H1 (cell line): Measurements from ENCODE around the gene AAK1.

Source experiments
- CREB1 ChIP-seq: IDR thresholded peaks from 2 replicates; pipeline ENCODE4 v1.6.1; 2012; ENCODE audit warnings: inconsistent platforms
- EGR1 ChIP-seq: IDR thresholded peaks from 2 replicates; pipeline ENCODE4 v1.6.1; 2011; ENCODE audit warnings: low read depth, low read length, borderline replicate concordance
- MAX ChIP-seq: IDR thresholded peaks from 2 replicates; pipeline ENCODE4 v1.6.1; 2012; ENCODE audit warnings: inconsistent platforms
- POLR2AphosphoS5 ChIP-seq: IDR thresholded peaks from 2 replicates; pipeline ENCODE4 v1.6.1; 2011; ENCODE audit warnings: low read depth, low read length
- RAD21 ChIP-seq, 2 experiments: IDR thresholded peaks in 1 of 2; conservative IDR thresholded peaks in 1 of 2; 2 replicates each; pipeline ENCODE4 v1.6.1; 2011; ENCODE audit warnings: low read depth in 2 of 2, low read length in 2 of 2, improper control_type of control experiment in 1 of 2, inconsistent platforms in 1 of 2, mild to moderate bottlenecking in 1 of 2, moderate library complexity in 1 of 2
- SUZ12 ChIP-seq: fragments of 200-600 bp; sonication (generic); IDR thresholded peaks from 2 replicates; pipeline ENCODE4 v1.6.1; 2012; ENCODE audit warnings: mild to moderate bottlenecking, inconsistent platforms, low read length, moderate library complexity, mixed read lengths
- TAF1 ChIP-seq: IDR thresholded peaks from 2 replicates; pipeline ENCODE4 v1.6.1; 2011; ENCODE audit warnings: mild to moderate bottlenecking, low read depth, low read length
- ZNF274 ChIP-seq: IDR thresholded peaks from 2 replicates; pipeline ENCODE4 v1.7.0; 2012; ENCODE audit warnings: low read length, borderline replicate concordance; ENCODE audit errors: extremely low read depth
- TF ChIP-seq, protein P1 (sequence below): IDR thresholded peaks from 2 replicates; pipeline ENCODE4 v1.6.1; 2011; ENCODE audit warnings: low read length, improper control_type of control experiment
- TF ChIP-seq, protein P2 (sequence below), 3 experiments: IDR thresholded peaks; 1 replicate in 2 of 3; 2 replicates in 1 of 3; pipeline versions ENCODE4 v1.5.1 to v1.6.1; 2011; ENCODE audit warnings: low read length in 3 of 3, mild to moderate bottlenecking in 3 of 3, inconsistent platforms in 2 of 3, low read depth in 1 of 3, moderate library complexity in 1 of 3; ENCODE audit not compliant: insufficient read depth in 1 of 3; ENCODE audit errors: control extremely low read depth in 1 of 3

DNA sequence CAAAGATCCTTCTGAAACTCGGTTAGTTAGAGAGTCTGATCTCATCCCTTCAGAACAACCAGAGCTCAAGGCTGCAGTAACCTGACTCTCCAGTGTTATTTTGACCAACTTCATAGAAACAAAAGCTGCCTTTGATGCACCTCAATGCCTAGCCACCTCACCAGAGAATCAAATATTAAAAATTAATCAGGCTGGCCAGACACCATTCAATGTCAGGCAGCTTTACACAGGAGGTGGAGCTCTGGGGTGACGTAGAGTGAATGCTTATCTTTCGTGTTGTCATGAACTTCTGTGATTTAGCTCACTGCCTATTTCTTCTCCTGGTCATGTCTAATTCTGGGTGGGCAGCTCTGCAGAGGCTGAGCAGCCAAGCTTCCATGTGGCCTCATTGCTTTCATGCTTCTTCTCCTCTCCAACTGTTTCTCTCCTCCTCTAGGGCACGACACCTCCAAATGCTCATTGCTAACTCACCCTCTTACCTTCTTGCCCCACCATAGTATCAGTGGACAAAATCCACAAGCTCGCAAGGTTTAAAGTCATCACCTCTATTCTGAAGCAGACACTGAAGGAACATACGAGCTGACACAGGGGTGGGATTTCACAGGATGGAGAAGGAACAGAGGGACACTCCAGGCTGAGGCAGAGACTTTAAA, 39.4 kb downstream of the AAK1 start:
- TF ChIP-seq, protein P1, sequence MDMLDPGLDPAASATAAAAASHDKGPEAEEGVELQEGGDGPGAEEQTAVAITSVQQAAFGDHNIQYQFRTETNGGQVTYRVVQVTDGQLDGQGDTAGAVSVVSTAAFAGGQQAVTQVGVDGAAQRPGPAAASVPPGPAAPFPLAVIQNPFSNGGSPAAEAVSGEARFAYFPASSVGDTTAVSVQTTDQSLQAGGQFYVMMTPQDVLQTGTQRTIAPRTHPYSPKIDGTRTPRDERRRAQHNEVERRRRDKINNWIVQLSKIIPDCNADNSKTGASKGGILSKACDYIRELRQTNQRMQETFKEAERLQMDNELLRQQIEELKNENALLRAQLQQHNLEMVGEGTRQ: no peak
- TF ChIP-seq, protein P2, sequence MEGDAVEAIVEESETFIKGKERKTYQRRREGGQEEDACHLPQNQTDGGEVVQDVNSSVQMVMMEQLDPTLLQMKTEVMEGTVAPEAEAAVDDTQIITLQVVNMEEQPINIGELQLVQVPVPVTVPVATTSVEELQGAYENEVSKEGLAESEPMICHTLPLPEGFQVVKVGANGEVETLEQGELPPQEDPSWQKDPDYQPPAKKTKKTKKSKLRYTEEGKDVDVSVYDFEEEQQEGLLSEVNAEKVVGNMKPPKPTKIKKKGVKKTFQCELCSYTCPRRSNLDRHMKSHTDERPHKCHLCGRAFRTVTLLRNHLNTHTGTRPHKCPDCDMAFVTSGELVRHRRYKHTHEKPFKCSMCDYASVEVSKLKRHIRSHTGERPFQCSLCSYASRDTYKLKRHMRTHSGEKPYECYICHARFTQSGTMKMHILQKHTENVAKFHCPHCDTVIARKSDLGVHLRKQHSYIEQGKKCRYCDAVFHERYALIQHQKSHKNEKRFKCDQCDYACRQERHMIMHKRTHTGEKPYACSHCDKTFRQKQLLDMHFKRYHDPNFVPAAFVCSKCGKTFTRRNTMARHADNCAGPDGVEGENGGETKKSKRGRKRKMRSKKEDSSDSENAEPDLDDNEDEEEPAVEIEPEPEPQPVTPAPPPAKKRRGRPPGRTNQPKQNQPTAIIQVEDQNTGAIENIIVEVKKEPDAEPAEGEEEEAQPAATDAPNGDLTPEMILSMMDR (IDR thresholded peaks at IDR 0.05; ENCODE audit: control extremely low read depth in 1 of 3, insufficient read depth in 1 of 3, low read depth in 1 of 3, low read length in 3 of 3): no peak
- TF ChIP-seq EGR1: no peak
- TF ChIP-seq TAF1: no peak
- TF ChIP-seq MAX: no peak
- TF ChIP-seq ZNF274: no peak
- TF ChIP-seq RAD21 (IDR thresholded peaks at IDR 0.05 in 1 of 2, conservative IDR thresholded peaks at IDR 0.05 in 1 of 2; ENCODE audit: low read depth in 2 of 2, low read length in 2 of 2): no peak
- no peak for TF ChIP-seq SUZ12
- TF ChIP-seq CREB1: no peak
- TF ChIP-seq POLR2AphosphoS5: no peak
